Measurements from ENCODE around the gene SETD4.
A peak's percentile ranks its signal among the peaks of the same experiment; 100 is the strongest.

Gene SETD4

DNA sequence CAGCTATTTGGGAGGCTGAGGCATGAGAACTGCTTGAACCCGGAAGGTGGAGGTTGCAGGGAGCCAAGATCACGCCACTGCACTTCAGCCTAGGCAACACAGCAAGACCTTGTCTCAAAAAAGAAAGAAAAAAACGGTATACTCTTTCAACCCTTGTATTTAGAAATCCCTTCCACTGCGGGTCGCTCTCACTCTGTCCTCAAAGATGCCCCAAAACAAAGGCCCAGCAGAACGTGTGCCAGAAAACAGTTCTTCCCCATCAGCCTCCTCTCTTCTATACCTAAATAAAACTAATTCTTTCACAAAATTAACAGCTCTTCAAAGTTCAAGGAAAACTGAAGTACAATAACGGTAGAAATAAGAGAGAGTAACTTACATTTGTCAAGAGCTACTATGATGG is 13.2 kb downstream of the SETD4 start:
- DNase-seq (ENCODE audit: low spot score) = no peak

GRCh38 chr21:36045993-36046392 is 14.3 kb downstream of the SETD4 start:
- no peak for DNase-seq (ENCODE audit: low spot score)

GRCh38 chr21:36044056-36044455 is 16.3 kb downstream of the SETD4 start:
- no peak for DNase-seq (ENCODE audit: low spot score)

DNA sequence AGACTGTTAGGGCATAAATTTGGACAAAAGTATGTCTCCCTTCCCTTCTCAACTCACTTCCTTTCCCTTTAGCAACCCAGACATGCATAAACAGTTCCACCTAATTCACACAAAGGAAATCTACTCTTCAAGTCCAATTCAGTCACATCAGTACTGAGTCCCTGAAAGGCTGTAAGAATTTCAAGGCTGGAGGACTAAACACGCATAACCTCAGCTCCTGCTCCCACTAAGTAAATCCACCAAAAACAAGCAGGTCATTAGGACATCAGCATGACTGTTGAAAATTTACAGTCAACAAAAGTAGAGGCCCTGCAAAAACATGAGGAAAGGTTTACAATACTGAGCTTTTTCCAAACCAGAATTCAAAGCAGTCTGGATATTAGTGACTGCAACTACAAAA is 18.4 kb downstream of the SETD4 start:
- DNase-seq (ENCODE audit: low spot score) = no peak

- DNase-seq (ENCODE audit: low spot score) = no peak
These were observed 19.9 kb downstream of the SETD4 start for GRCh38 chr21:36040389-36040788.

GRCh38 chr21:36039861-36040260 is 20.5 kb downstream of the SETD4 start:
- no peak for DNase-seq (ENCODE audit: low spot score)

DNA sequence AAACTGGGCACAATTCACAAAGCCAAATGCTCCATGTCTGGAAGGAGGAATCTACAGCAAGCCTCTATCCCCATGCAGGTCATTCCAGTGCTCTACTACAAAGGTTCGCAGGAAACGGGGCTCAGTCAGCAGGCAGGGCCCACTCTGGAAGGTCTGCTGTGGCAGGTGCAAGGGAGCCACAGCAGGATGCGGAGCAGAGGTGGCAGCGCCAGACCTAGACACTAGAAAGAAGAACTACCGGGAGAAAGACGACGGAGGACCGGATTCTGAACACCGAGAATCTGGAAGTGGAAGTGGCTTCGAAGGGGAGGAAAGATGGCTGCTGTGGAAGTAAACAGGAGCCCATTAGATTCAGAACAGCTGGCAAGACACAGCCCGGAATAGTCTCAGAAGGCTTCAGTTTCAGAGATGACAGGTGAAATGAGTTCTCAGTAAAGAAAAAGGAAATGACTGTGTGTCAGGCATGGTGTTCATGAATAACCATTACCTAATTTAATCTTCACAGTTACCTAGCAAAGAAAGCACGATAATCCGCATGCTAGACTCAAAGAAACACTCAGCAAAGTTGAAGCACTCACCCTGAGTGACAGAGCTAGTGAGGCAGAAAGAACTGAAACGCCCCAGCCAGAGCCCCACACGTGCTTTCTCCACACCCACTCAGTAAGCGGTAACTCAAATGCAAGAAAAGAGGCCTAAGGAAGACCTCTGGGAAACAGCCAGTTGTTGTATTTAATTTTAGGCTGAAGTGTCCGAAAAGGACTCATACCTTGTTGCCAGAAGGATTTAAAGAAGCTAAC is 21.4 kb downstream of the SETD4 start:
- no peak for DNase-seq (ENCODE audit: low spot score)

GRCh38 chr21:36035381-36035791 is 24.9 kb downstream of the SETD4 start:
- peak; percentile 46 for DNase-seq (ENCODE audit: low spot score)

GRCh38 chr21:36034211-36034913 is 26.0 kb downstream of the SETD4 start:
- no peak for DNase-seq (ENCODE audit: low spot score)

DNA sequence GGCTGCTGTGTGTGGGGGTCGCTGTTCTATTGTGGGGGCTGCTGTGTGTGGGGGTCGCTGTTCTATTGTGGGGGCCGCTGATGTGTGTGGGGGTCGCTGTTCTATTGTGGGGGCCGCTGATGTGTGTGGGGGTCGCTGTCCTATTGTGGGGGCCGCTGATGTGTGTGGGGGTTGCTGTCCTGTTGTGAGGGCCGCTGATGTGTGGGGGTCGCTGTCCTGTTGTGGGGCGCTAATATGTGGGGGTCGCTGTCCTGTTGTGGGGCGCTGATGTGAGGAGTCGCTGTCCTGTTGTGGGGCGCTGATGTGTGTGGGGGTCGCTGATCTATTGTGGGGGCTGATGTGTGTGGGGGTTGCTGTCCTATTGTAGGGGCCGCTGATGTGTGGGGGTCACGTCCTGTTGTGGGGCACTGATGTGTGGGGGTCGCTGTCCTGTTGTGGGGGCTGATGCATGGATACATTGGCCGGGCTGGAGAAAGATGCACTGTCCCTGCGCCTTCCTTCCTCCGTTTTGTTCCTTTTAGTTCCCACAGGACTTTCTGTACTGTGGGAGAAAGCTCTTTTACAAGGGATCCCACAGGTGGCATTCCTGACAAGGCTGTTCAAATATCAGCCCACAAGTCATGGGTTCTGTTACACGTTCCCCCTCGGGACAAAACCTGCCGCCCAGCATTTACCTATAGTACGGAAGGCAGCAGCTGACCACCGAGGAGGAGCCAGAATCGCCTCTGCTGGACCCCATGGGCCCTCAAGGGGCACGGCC is 27.5 kb downstream of the SETD4 start:
- no peak for DNase-seq (ENCODE audit: low spot score)

- DNase-seq (ENCODE audit: low spot score) = no peak
These were observed 29.6 kb downstream of the SETD4 start for GRCh38 chr21:36030581-36031189.

DNA sequence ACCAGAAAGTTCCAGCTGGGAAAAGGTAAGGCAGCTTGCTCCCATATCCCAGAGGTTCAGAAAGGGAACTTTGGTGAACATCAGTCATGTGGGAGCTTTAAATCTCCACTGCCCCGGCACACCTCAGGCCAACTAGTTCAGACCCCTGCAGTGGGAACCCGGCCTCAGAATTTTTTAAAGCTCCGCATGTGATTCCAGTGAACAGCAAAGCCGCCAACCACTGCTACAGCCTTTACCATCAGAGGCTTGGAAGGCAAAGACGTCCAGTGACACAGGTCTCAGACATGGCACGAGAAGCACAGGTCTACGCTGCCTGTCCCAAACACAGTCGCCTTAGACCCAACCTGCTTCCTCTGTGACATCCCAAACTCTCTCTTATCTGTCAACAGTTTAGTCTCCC is 31.0 kb downstream of the SETD4 start:
- DNase-seq (ENCODE audit: low spot score) = no peak

DNA sequence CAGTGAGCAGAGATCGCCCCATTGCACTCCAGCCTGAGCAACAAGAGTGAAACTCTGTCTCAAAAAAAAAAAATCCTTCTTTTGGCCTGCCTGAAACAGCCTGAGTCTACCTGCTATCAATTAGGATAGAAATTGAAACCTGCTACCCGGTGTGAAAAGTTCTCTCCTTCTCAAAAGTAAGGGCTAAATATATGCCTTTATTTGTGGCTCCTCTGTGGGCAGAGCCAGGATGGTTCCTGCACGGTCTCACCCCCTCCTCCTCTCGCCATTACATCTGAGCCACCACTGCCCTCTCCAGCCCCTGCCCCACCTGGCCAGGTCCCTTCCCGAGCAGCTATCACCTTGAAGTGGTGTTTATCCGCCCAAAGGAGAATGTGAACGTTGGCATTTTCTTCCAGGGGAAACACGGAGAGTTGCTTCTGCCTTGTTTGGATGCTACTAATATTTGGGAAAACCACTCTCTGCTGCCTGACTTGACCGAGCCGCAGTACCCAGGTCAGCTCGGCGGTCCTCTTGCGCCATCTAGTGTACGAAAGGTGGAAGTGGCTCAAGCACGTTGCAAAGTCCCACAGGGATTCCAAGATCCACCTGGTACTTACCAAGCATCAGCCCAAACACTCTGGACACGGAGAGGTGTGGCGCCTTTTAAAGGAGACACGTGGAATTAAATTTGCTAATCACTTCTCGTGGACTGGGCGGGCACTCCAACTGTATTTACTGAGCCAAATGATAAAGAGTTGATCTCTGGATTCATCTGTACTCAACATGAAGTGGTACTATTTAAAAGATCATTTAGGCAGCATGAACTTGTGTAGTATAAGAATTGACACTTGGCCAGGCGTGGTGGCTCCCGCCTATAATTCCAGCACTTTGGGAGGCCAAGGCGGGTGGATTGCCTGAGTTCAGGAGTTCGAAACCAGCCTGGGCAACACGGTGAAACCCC is 31.9 kb downstream of the SETD4 start:
- peak; percentile 91 for DNase-seq (ENCODE audit: low spot score)

GRCh38 chr21:36027347-36027746 is 33.0 kb downstream of the SETD4 start:
- DNase-seq (ENCODE audit: low spot score) = no peak

DNA sequence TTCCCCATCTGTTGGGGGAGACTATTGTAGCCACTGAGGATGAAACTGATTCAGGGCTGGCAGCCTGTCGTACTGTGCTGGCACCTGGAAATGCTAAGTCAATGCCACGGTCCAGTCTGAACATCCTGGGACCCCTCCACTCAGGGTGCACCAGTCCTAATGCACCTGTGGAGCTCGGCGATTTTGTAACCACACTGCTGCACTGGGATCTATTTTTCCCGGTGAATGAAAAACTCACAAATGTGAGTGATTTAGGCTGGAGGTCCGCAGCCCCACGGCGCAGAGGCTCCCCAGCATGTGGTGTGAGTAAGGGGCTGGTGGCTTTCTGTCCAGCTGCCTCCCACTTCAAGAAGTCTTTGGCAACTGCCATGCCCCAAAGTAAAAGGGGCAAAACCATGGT is 35.5 kb downstream of the SETD4 start:
- DNase-seq (ENCODE audit: low spot score) = no peak

DNA sequence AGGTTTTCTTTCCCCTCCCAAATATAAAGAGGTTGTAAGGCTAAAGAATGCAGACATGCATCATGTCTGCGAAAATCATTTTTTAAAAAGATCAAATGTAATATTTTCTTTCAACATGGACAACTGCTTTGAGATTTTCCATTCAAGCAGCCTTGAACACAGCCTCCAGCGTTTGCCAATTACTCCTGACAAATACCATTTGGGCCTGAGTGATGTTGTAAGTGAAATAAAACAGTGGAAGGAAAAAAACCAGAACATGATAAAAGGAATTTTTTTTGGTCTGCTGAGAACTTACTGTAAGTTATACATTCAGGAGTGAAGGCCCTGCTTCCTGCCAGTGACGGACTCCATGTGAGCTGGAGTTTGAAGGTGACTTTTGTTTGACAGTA is 37.2 kb downstream of the SETD4 start:
- DNase-seq (ENCODE audit: low spot score) = no peak

GRCh38 chr21:36022427-36023091 is 37.8 kb downstream of the SETD4 start:
- no peak for DNase-seq (ENCODE audit: low spot score)

DNA sequence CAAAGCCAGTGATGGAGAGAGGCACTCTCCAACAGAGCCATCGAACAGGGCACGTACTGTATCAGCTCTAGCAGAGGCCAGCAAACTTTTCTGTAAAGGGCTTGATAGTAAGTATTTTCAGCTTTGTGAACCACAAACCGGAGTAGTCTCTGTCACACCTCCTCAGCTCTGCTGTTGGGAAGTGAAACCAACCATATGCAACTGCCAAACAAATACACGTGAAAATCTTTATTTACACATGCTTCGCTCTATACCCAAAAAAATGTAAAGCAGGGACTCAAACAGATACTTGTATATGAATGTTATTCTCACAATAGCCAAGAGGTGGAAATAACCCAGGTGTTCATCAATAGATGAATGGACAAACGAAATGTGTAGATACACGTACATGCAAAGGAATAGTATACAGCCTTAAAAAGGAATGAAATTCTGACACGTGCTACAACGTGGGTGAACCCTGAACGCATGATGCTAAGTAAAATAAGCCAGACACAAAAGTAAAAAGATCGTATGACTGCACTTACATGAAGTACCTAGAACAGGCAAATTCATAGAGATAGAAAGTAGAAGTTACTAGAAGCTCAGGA is 39.0 kb downstream of the SETD4 start:
- DNase-seq (ENCODE audit: low spot score) = no peak

DNA sequence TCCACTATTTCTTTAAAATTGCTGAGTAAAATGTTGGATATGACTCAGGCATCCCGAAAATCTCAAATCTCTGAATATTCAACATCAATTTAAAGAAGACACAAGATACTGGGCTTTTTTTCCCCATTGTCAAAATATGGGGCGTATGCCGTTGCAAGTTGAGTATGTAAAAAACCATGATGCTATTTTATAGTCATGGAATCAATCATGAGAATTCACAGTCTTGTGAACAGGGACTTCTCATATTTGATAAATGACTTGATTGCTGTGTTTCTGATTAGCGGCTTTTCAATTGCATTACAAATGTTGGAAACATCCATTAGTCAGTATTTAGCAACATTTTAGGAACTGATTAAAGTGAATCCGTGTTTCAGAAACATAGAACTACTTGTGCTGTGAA is 45.3 kb downstream of the SETD4 start:
- DNase-seq (ENCODE audit: low spot score) = no peak

- no peak for DNase-seq (ENCODE audit: low spot score)
These were observed 49.5 kb downstream of the SETD4 start for GRCh38 chr21:36010801-36011200.

Measured in iPS-NIHi11 (cell line).